Smooth muscle cell (in vitro differentiated cells): Measurements from ENCODE around the gene KIAA1755. TPM values are rescaled to one million over a fixed set of nuclear protein-coding genes. Genes with fewer than 3 reads are reported as not detected.
A peak's percentile ranks its signal among the peaks of the same experiment; 100 is the strongest.

Source experiments
- DNase-seq: peaks from one replicate; lab custom pipeline; 2025; ENCODE audit not compliant: unreplicated experiment; lab: John Stamatoyannopoulos, UW
- H2AFZ ChIP-seq: fragments of 200-600 bp; sonication (generic); 2 replicates; pipeline ENCODE4 v1.6.0; 2016; ENCODE audit warnings: antibody characterized with exemption, low read depth, mild to moderate bottlenecking
- H3F3A ChIP-seq: fragments of 200-600 bp; sonication (generic); 2 replicates; pipeline ENCODE4 v1.6.0; 2017; ENCODE audit warnings: antibody characterized with exemption, low read depth
- H3K27ac ChIP-seq: fragments of 200-600 bp; sonication (generic); 2 replicates; pipeline ENCODE4 v1.5.1; 2016; ENCODE audit warnings: low read depth, mild to moderate bottlenecking
- H3K27me3 ChIP-seq: fragments of 200-600 bp; sonication (generic); 2 replicates; pipeline ENCODE4 v1.6.1; 2016; ENCODE audit warnings: low read depth, mild to moderate bottlenecking
- H3K36me3 ChIP-seq: fragments of 200-600 bp; sonication (generic); 2 replicates; pipeline ENCODE4 v1.5.1; 2016; ENCODE audit warnings: low read depth
- H3K4me1 ChIP-seq: fragments of 200-600 bp; sonication (generic); 2 replicates; pipeline ENCODE4 v1.5.1; 2016; ENCODE audit warnings: low read depth
- H3K4me2 ChIP-seq: fragments of 200-600 bp; sonication (generic); 2 replicates; pipeline ENCODE4 v1.6.0; 2016; ENCODE audit warnings: mild to moderate bottlenecking
- H3K4me3 ChIP-seq: fragments of 200-600 bp; sonication (generic); 2 replicates; pipeline ENCODE4 v1.5.1; 2016; ENCODE audit warnings: mild to moderate bottlenecking
- H3K79me2 ChIP-seq: fragments of 200-600 bp; sonication (generic); 2 replicates; pipeline ENCODE4 v1.6.0; 2016; ENCODE audit warnings: low read depth, mild to moderate bottlenecking
- H3K9ac ChIP-seq: fragments of 200-600 bp; sonication (generic); 2 replicates; pipeline ENCODE4 v1.6.0; 2016; ENCODE audit warnings: low read depth
- H3K9me3 ChIP-seq: fragments of 200-600 bp; sonication (generic); replicated peaks from 2 replicates; pipeline ENCODE4 v1.5.1; 2016; ENCODE audit warnings: low read depth
- H4K20me1 ChIP-seq: fragments of 200-600 bp; sonication (generic); 2 replicates; pipeline ENCODE4 v1.6.0; 2016; ENCODE audit warnings: low read depth
- CTCF ChIP-seq: fragments of 200-600 bp; sonication (generic); IDR thresholded peaks from 2 replicates; pipeline ENCODE4 v1.5.1; 2017; ENCODE audit warnings: borderline replicate concordance, mild to moderate bottlenecking, antibody characterized with exemption; ENCODE audit not compliant: insufficient read depth, poor library complexity, severe bottlenecking
- WGBS: methylation state at CpG from one replicate; pipeline ENCODE4 v1.1.7; 2016; ENCODE audit warnings: low lambda C conversion rate; 5-methylcytosine and 5-hydroxymethylcytosine counted together
- polyA plus RNA-seq: library from polyadenylated mRNA; unstranded; fragments of >200 nt; fragmentation: Nextera tagmentation; extraction: Ambion mirVana; gene quantifications from 2 replicates; pipeline ENCODE4 v1.2.1, GENCODE V29; 2016
- total RNA-seq: library from RNA; depleted of rRNA; stranded (reverse); fragments of >200 nt; gene quantifications from 2 replicates; pipeline ENCODE4 v1.2.3, GENCODE V29; 2014

The KIAA1755 gene
- total and polyA plus RNA-seq, 2 experiments from 2014 or later: 0.17 TPM; not detected in 1

GRCh38 chr20:38277691-38278090 lies 17.2 kb upstream of the KIAA1755 start:
- Histone ChIP-seq H3F3A (no peaks in the 10 kb centered on the region), H3K4me1 (no peaks in the 10 kb centered on the region), H3K79me2 (no peaks in the 10 kb centered on the region), H3K4me3 (no peak overlapping the region), H3K27me3 (no peaks in the 10 kb centered on the region), H4K20me1 (no peaks in the 10 kb centered on the region), H3K9ac (no peak overlapping the region), H3K9me3 (no peaks in the 10 kb centered on the region), H3K4me2 (no peak overlapping the region), H2AFZ (no peak overlapping the region), H3K27ac (no peak overlapping the region), H3K36me3 (no peaks in the 10 kb centered on the region)
- no peak for TF ChIP-seq CTCF
- 97% methylated on average over 2 of the region's 2 CpGs for WGBS
- DNase-seq: no peak

GRCh38 chr20:38277285-38277684 lies 16.8 kb upstream of the KIAA1755 start:
- H3K36me3 ChIP-seq: no peaks in the 10 kb centered on the region
- H4K20me1 ChIP-seq: no peaks in the 10 kb centered on the region
- no peaks in the 10 kb centered on the region for H3F3A ChIP-seq
- no peak overlapping the region for H2AFZ ChIP-seq
- H3K4me2 ChIP-seq: no peak overlapping the region
- whole genome bisulfite sequencing: 98% methylated on average over 5 of the region's 5 CpGs
- no peak overlapping the region for H3K9ac ChIP-seq
- no peaks in the 10 kb centered on the region for H3K27me3 ChIP-seq
- no peak for DNase-seq
- no peaks in the 10 kb centered on the region for H3K9me3 ChIP-seq
- H3K79me2 ChIP-seq: no peaks in the 10 kb centered on the region
- no peak overlapping the region for H3K4me3 ChIP-seq
- TF ChIP-seq CTCF: no peak
- H3K27ac ChIP-seq: no peak overlapping the region
- H3K4me1 ChIP-seq: no peaks in the 10 kb centered on the region

- H3K4me2 ChIP-seq: no peak overlapping the region
- H3K4me1 ChIP-seq: no peaks in the 10 kb centered on the region
- no peak for TF ChIP-seq CTCF
- WGBS: 74% methylated on average over 12 of the region's 12 CpGs
- no peak overlapping the region for H3K9ac ChIP-seq
- H3K27ac ChIP-seq: peak overlapping the region; percentile 81
- no peaks in the 10 kb centered on the region for H3F3A ChIP-seq
- no peak for DNase-seq
- H3K9me3 ChIP-seq: no peaks in the 10 kb centered on the region
- no peaks in the 10 kb centered on the region for H3K27me3 ChIP-seq
- peak overlapping the region; percentile 10 for H2AFZ ChIP-seq
- no peak overlapping the region for H3K4me3 ChIP-seq
- no peaks in the 10 kb centered on the region for H4K20me1 ChIP-seq
- no peaks in the 10 kb centered on the region for H3K79me2 ChIP-seq
- no peaks in the 10 kb centered on the region for H3K36me3 ChIP-seq
Measured at GRCh38 chr20:38275815-38276550, 15.4 kb upstream of the KIAA1755 start.

- no peaks in the 10 kb centered on the region for H3K79me2 ChIP-seq
- H3K27me3 ChIP-seq: no peaks in the 10 kb centered on the region
- no peaks in the 10 kb centered on the region for H3K4me1 ChIP-seq
- H3K9me3 ChIP-seq: no peaks in the 10 kb centered on the region
- H3F3A ChIP-seq: no peaks in the 10 kb centered on the region
- no peaks in the 10 kb centered on the region for H4K20me1 ChIP-seq
- H2AFZ ChIP-seq: no peak overlapping the region
- TF ChIP-seq CTCF: no peak
- H3K9ac ChIP-seq: no peak overlapping the region
- WGBS: 45% methylated on average over 2 of the region's 2 CpGs
- H3K36me3 ChIP-seq: no peaks in the 10 kb centered on the region
- H3K27ac ChIP-seq: no peak overlapping the region
- H3K4me2 ChIP-seq: no peak overlapping the region
- H3K4me3 ChIP-seq: no peak overlapping the region
- no peak for DNase-seq
Measured at GRCh38 chr20:38272961-38273360, 12.4 kb upstream of the KIAA1755 start.
